Pons (tissue), 1 donor: ENCODE data around the gene ACD.

Source experiments
- DNase-seq: peaks from one replicate; pipeline ENCODE4 v3.0.0-alpha.2; 2016; ENCODE audit warnings: low spot score

ACD gene

DNA sequence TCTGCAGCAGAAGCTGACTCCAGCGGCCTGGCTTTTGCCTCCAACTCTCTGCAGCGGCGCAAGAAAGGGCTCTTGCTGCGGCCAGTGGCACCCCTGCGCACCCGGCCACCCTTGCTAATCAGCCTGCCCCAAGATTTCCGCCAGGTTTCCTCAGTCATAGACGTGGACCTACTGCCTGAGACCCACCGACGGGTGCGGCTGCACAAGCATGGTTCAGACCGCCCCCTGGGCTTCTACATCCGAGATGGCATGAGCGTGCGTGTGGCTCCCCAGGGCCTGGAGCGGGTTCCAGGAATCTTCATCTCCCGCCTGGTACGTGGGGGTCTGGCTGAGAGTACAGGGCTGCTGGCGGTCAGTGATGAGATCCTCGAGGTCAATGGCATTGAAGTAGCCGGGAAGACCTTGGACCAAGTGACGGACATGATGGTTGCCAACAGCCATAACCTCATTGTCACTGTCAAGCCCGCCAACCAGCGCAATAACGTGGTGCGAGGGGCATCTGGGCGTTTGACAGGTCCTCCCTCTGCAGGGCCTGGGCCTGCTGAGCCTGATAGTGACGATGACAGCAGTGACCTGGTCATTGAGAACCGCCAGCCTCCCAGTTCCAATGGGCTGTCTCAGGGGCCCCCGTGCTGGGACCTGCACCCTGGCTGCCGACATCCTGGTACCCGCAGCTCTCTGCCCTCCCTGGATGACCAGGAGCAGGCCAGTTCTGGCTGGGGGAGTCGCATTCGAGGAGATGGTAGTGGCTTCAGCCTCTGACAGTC, 2.0 kb upstream of the ACD start:
- no peak for DNase-seq

GRCh38 chr16:67661101-67661761, 1.2 kb upstream of the ACD start:
- DNase-seq, result peak; percentile 34

DNA sequence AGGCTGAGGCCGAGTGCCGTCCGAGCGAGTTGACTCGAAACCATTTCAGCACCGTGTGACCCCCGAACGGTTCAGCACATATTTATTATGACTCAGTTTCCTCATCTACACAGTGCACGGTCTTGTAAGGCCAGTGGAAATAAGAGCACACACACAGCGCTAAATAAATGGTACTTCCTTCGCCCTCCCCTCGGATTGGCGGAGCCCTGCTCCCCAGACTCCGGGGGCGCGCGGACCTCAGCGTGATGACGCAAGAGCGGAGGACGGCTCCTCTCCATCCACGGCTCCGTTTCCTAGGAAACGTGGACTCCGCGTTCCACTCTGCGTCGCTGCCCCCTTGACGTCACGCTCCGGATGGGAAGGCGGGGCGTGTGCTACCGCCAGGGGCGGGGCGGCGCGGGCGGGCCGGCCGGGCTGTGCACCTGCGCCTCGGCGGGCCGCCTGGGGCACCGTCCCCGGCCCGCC, 536 bp upstream of the ACD start, which contains the start of gene PARD6A:
Gene PARD6A, plus strand, starts transcription at position 397 of the 465 bp plus-strand sequence. CDS start 79 bp downstream, outside the sequence.
- peak; percentile 96 for DNase-seq

DNA sequence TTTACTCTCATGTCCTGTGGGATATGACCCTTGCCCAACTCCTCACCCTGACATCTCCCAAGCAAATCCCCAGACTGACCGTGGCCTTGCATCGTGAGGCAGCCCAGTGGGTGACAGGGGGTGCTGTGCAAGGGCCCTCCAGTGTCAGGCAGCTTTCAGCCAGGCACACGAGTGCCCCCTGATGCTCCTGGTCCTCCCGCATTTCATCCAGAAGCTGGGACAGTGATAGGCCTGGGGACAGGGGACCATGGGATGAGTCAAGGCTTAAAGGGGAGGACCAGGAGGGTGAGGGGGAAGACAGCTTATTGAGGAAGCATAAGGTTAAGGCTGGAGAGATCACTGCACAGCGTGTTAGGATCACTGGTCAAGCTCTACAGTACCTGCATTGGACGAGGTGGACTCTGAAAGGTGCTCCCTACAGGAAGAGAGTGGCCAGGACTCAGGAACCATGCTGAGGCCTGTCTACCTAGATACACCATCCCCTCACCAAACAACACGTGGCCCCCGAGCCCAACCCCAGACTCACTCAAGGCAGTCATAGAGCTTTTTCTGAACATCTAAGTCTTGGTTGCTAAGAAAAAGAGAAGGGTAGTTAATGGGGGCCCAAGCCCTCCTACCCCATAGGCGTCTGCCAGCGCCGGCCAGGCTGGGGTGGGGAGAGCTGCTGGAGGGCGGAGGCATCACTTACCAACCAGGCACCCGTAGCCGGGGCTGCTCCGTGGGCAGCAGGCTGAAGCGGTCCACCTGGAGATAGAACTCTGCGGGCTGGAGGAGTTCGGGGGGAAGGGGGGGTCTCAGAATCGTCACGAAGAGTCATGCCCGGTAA, 998 bp downstream of the ACD start:
- no peak for DNase-seq

- DNase-seq, result no peak
Observed at GRCh38 chr16:67657751-67658518, 2.1 kb downstream of the ACD start.

- DNase-seq, result no peak
Observed at GRCh38 chr16:67657017-67657608, 2.9 kb downstream of the ACD start.

GRCh38 chr16:67656344-67657016, 3.6 kb downstream of the ACD start:
- no peak for DNase-seq

DNA sequence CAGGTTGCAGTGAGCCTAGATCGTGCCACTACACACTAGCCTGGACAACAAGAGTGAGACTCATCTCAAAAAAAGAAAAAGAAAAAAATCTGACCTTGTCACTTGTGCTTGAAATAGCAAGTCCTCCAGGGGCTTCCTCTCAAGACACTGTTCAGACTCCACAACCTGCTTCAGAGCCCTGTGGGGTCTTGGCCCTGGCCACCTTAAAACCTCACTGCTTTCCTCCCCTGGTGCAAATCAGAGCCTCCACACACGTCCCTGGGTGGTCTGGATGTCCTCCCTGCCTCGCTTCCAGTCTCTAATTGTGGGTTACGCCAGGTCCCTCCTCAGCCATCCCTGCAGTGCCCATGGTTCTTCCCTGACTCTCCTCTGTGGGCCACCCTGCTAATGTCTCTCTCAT, 4.7 kb downstream of the ACD start:
- no peak for DNase-seq

- no peak for DNase-seq
Observed at GRCh38 chr16:67654403-67654911, 5.6 kb downstream of the ACD start.

- no peak for DNase-seq
Observed at GRCh38 chr16:67653789-67654402, 6.2 kb downstream of the ACD start.

DNA sequence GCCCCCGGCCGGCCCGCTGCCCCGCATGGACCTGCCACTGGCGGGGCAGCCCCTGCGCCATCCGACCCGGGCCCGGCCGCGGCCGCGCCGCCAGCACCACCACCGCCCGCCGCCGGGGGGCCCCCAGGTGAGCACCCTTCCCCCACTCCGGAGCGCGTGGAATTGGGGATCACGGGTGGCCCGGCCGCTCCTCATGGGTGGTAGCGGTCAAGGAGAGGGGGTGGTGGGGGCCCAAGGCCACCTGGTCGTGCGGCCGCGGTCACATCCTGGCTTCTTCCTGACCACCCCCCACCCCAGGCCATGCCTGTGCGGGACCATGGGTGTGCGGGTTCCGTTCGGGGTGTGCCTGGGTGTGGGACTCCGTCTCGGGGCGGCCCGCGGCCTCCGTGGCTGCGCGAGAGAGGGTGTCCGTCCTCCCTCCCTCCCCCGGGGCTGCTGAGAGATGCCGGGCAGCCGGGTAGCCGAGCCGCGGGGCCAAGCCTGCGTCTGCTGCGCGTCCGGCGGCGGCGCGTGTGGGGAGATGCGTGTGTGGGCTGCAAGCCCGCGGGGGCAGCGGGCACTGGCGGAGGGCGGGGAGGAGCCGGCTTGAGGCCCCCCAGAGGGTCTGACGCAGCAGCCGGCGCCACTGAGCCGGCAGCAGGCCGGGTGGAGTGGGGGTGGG, 6.8 kb downstream of the ACD start:
- DNase-seq, result no peak

DNA sequence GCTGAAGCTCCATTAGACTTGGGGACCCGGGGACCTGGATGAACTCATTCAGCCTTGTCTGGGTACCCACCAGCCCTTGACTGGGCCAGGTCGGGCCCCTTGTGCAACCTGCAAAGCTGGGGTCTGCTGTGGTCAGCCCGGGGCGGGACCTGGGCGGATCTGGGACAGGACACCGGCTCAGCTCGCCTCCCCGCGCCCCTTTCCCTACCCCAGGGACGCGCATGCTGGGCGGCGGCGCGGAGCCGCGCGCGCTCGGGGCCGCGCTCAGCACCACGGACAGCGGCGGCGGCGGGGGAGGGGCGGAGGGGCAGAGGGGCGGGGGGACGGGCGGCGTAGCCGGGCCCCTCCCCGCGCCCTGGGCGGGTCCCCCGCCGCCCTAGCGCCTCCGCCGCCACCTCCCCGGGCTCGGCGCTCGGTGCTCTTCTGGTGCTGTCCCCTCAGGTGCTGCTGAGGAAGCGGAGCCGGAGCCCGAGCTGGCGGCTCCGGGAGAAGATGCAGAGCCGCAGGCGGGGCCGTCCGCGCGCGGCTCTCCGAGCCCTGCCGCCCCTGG, 7.4 kb downstream of the ACD start:
- no peak for DNase-seq

GRCh38 chr16:67651847-67652246, 8.2 kb downstream of the ACD start:
- DNase-seq, result no peak

- no peak for DNase-seq
Observed at GRCh38 chr16:67651039-67651438, 9.0 kb downstream of the ACD start.

- DNase-seq, result no peak
Observed at GRCh38 chr16:67650023-67650422, 10.0 kb downstream of the ACD start.

DNA sequence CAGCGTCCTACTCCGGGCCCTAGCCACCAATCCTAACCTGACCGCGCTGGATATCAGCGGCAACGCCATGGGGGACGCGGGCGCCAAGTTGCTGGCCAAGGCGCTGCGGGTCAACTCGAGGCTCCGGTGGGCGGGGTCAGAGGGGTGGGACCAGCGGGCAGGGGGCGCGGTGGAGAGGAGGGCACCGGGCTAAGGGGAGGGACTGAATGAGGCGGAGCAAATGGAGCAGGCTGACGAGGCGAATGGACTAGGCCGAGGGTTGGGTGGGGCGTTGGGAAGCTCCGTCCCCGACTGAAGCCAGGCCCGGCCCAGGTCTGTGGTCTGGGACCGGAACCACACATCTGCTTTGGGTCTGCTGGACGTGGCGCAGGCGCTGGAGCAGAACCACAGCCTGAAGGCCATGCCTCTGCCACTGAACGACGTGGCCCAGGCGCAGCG, 10.5 kb downstream of the ACD start:
- no peak for DNase-seq

GRCh38 chr16:67648764-67649407, 11.2 kb downstream of the ACD start:
- DNase-seq, result no peak

DNA sequence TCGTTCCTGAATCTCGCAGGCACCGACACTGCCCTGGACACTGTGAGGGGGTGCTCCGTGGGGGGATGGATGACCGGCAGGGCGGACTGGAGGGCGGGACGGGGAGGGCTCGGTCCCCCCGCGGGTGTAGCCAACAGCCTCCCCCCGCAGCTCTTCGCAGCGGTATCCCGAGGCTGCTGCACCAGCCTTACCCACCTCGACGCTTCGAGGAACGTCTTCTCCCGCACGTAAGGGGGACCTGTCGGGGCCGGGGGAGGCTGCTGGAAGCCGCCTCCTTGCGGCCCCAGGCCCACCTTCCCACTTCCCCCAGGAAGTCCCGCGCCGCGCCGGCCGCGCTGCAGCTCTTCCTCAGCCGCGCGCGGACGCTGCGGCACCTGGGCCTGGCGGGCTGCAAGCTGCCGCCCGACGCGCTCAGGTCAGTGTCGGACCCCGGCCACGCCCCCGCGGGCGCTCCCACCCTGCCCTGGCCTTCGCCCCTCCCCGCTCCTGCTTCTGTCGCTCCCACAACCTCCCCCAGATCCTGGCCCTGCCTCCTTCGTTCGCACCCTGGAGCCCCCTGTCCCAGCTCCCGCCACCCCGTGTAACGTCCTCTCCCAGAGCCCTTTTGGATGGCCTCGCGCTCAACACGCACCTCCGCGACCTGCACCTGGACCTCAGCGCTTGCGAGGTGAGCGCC, 11.8 kb downstream of the ACD start:
- no peak for DNase-seq
